HepG2 (cell line): ENCODE data around the gene MLX. TPM values are rescaled to one million over a fixed set of nuclear protein-coding genes. Genes with fewer than 3 reads are reported as not detected.

Experiments
- ATM ChIP-seq: fragments of 450-650 bp; IDR thresholded peaks from 2 replicates; pipeline ENCODE4 v1.7.1; 2017; ENCODE audit warnings: mild to moderate bottlenecking, borderline replicate concordance
- CBFB ChIP-seq: sonication (generic); formaldehyde crosslinking; IDR thresholded peaks from 2 replicates; pipeline ENCODE4 v1.4.0; 2020; ENCODE audit warnings: missing genetic modification reagents
- GTF3A ChIP-seq: sonication (generic); formaldehyde crosslinking; conservative IDR thresholded peaks from 2 replicates; pipeline ENCODE4 v1.4.0; 2020; ENCODE audit warnings: mild to moderate bottlenecking, missing genetic modification reagents
- GZF1 ChIP-seq: sonication (generic); formaldehyde crosslinking; IDR thresholded peaks from 2 replicates; pipeline ENCODE4 v1.5.1; 2020; ENCODE audit warnings: mild to moderate bottlenecking, missing genetic modification reagents
- MED8 ChIP-seq: sonication (generic); formaldehyde crosslinking; IDR thresholded peaks from 2 replicates; pipeline ENCODE4 v1.8.1; 2023; ENCODE audit warnings: mild to moderate bottlenecking, missing genetic modification reagents; ENCODE audit not compliant: insufficient replicate concordance
- NAIF1 ChIP-seq: sonication (generic); formaldehyde crosslinking; IDR thresholded peaks from 2 replicates; pipeline ENCODE4 v1.5.0; 2020; ENCODE audit warnings: mild to moderate bottlenecking, missing genetic modification reagents, borderline replicate concordance
- NCOA2 ChIP-seq: sonication (generic); formaldehyde crosslinking; IDR thresholded peaks from 2 replicates; pipeline ENCODE4 v1.8.0; 2022; ENCODE audit warnings: inconsistent platforms
- PHF21A ChIP-seq: sonication (generic); formaldehyde crosslinking; IDR thresholded peaks from 2 replicates; pipeline ENCODE4 v1.5.0; 2020; ENCODE audit warnings: mild to moderate bottlenecking, missing genetic modification reagents
- RNF2 ChIP-seq: fragments of 450-650 bp; conservative IDR thresholded peaks from 2 replicates; pipeline ENCODE4 v1.6.1; 2016; ENCODE audit warnings: low read depth
- SMARCE1 ChIP-seq: fragments of 450-650 bp; IDR thresholded peaks from 2 replicates; pipeline ENCODE4 v1.6.1; 2017; ENCODE audit warnings: borderline replicate concordance
- TCF7 ChIP-seq: sonication (generic); IDR thresholded peaks from 2 replicates; pipeline ENCODE4 v1.6.1; 2016; ENCODE audit warnings: antibody characterized with exemption, low read depth
- YEATS2 ChIP-seq: sonication (generic); formaldehyde crosslinking; IDR thresholded peaks from 2 replicates; pipeline ENCODE4 v1.4.0; 2020; ENCODE audit warnings: missing genetic modification reagents, borderline replicate concordance
- ZKSCAN1 ChIP-seq: fragments of 150-350 bp; IDR thresholded peaks from 2 replicates; pipeline ENCODE4 v1.6.1; 2014; ENCODE audit warnings: low read length
- ZMYM4 ChIP-seq: sonication (generic); formaldehyde crosslinking; IDR thresholded peaks from 2 replicates; pipeline ENCODE4 v1.8.1; 2023; ENCODE audit warnings: mild to moderate bottlenecking, missing genetic modification reagents
- ZNF274 ChIP-seq: sonication (generic); formaldehyde crosslinking; IDR thresholded peaks from 2 replicates; pipeline ENCODE4 v1.5.1; 2020; ENCODE audit warnings: mild to moderate bottlenecking, missing genetic modification reagents
- ZNF296 ChIP-seq: sonication (generic); formaldehyde crosslinking; conservative IDR thresholded peaks from 2 replicates; pipeline ENCODE4 v1.5.0; 2020; ENCODE audit warnings: mild to moderate bottlenecking, missing genetic modification reagents
- ZNF543 ChIP-seq: sonication (generic); formaldehyde crosslinking; IDR thresholded peaks from 2 replicates; pipeline ENCODE4 v1.4.0; 2020; ENCODE audit warnings: mild to moderate bottlenecking, missing genetic modification reagents
- ZSCAN29 ChIP-seq: sonication (generic); formaldehyde crosslinking; conservative IDR thresholded peaks from 2 replicates; pipeline ENCODE4 v1.4.0; 2020; ENCODE audit warnings: mild to moderate bottlenecking, missing genetic modification reagents
- ZSCAN9 ChIP-seq: IDR thresholded peaks from 2 replicates; pipeline ENCODE4 v1.6.1; 2016; ENCODE audit warnings: borderline replicate concordance
- polyA plus RNA-seq, 8 experiments: library from polyadenylated mRNA; depleted of rRNA in 3 of 8; stranded (reverse) in 7 of 8; unstranded in 1 of 8; fragments of >200 nt; fragmentation: Illumina TruSeq in 4 of 8; extraction: Trizol in 4 of 8; gene quantifications; 2 replicates each; pipeline versions ENCODE4 v1.2.1 to v1.2.3, GENCODE V29; 2011 to 2016; ENCODE audit warnings: low read depth in 4 of 8, missing spikeins in 1 of 8, mixed read lengths in 1 of 8; ENCODE audit not compliant: insufficient read depth in 1 of 8
- total RNA-seq, 5 experiments: library from RNA; depleted of rRNA; stranded (reverse); fragments of >200 nt; fragmentation: Illumina TruSeq; extraction: Trizol; gene quantifications; 2 replicates each; pipeline ENCODE4 v1.2.3, GENCODE V29; 2016; ENCODE audit warnings: low read depth in 1 of 5
- TF ChIP-seq, protein P1 (sequence below): IDR thresholded peaks from 2 replicates; pipeline ENCODE4 v1.6.1; 2018; ENCODE audit warnings: missing genetic modification reagents, mild to moderate bottlenecking, missing compliant biosample characterization
- TF ChIP-seq, protein P2 (sequence below): IDR thresholded peaks from 2 replicates; pipeline ENCODE4 v1.6.1; 2016; ENCODE audit warnings: missing biosample characterization, missing genetic modification reagents, low read depth
- TF ChIP-seq, protein P3 (sequence below): IDR thresholded peaks from 2 replicates; pipeline ENCODE4 v1.6.1; 2012; ENCODE audit warnings: inconsistent platforms
- TF ChIP-seq, protein P4 (sequence below): sonication (generic); formaldehyde crosslinking; IDR thresholded peaks from 2 replicates; pipeline ENCODE4 v1.4.0; 2020; ENCODE audit warnings: missing genetic modification reagents

MLX gene
- total and polyA plus RNA-seq, 2 of the 13 experiments (the other 11 are each of a cell fraction or from before 2014, with no cell fraction given), result 38.9 to 74.4 TPM

DNA sequence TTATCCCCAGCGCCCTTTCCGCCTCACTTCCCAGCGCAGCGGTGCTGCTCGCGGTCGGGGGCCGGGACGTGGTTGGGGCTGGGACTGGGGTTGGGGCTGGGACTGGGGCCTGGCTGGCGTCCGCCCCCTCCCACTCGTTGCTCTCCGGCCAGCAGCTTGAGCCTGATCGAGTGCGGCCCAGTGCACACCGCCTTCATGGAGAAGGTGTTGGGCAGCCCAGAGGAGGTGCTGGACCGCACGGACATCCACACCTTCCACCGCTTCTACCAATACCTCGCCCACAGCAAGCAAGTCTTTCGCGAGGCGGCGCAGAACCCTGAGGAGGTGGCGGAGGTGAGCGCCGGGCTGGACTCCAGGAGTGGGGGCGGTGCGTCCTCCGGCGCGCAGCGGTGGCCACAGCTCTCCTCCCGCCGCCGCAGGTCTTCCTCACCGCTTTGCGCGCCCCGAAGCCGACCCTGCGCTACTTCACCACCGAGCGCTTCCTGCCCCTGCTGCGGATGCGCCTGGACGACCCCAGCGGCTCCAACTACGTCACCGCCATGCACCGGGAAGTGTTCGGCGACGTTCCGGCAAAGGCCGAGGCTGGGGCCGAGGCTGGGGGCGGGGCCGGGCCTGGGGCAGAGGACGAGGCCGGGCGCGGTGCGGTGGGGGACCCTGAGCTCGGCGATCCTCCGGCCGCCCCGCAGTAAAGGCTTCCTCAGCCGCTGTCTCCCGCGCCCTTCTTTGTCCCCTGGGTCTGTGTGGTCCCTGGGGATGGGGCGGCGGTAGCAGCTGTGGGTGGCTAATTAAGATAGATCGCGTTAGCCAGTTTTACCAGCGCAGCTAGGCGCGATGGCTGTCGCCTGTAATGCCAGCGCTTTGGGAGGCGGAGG, 12.4 kb upstream of the MLX start (continued):
- TF ChIP-seq, protein P1, sequence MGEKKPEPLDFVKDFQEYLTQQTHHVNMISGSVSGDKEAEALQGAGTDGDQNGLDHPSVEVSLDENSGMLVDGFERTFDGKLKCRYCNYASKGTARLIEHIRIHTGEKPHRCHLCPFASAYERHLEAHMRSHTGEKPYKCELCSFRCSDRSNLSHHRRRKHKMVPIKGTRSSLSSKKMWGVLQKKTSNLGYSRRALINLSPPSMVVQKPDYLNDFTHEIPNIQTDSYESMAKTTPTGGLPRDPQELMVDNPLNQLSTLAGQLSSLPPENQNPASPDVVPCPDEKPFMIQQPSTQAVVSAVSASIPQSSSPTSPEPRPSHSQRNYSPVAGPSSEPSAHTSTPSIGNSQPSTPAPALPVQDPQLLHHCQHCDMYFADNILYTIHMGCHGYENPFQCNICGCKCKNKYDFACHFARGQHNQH (CRISPR knock-in tag), result peak; percentile 97
- TF ChIP-seq NAIF1 (CRISPR knock-in tag), result peak; percentile 98
- TF ChIP-seq MED8 (CRISPR knock-in tag), result peak; percentile 82
- peak; percentile 94 for TF ChIP-seq YEATS2
- TF ChIP-seq ZNF543 (CRISPR knock-in tag), result no peak
- TF ChIP-seq NCOA2, result peak; percentile 58; the same call in 1 of the 2 replicates
- TF ChIP-seq SMARCE1, result no peak
- peak; percentile 90 for TF ChIP-seq CBFB
- no peak for TF ChIP-seq ATM
- TF ChIP-seq GZF1, result peak; percentile 26; the same call in 1 of the 2 replicates
- TF ChIP-seq, protein P2, sequence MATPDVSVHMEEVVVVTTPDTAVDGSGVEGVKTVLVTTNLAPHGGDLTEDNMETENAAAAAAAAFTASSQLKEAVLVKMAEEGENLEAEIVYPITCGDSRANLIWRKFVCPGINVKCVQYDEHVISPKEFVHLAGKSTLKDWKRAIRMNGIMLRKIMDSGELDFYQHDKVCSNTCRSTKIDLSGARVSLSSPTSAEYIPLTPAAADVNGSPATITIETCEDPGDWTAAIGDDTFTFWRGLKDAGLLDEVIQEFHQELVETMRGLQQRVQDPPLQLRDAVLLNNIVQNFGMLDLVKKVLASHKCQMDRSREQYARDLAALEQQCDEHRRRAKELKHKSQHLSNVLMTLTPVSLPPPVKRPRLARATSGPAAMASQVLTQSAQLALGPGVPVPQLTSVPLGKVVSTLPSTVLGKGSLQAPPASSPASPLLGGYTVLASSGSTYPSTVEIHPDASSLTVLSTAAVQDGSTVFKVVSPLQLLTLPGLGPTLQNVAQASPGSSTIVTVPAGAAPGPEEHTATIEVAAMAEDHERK (CRISPR knock-in tag), result peak; percentile 66; the same call in 1 of the 2 replicates
- TF ChIP-seq ZSCAN29 (CRISPR knock-in tag), result no peak; the same call in 1 of the 2 replicates
- TF ChIP-seq, protein P3, sequence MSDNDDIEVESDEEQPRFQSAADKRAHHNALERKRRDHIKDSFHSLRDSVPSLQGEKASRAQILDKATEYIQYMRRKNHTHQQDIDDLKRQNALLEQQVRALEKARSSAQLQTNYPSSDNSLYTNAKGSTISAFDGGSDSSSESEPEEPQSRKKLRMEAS, result peak; percentile 95
- no peak; the same call in 1 of the 2 replicates for TF ChIP-seq RNF2
- no peak for TF ChIP-seq ZKSCAN1
- TF ChIP-seq PHF21A, result peak; percentile 90
- no peak for TF ChIP-seq TCF7
- peak; percentile 83 for TF ChIP-seq ZSCAN9 (CRISPR knock-in tag)
- TF ChIP-seq ZNF274 (CRISPR knock-in tag), result peak; percentile 80; the same call in 1 of the 2 replicates
- TF ChIP-seq ZMYM4 (CRISPR knock-in tag), result peak; percentile 61
- TF ChIP-seq ZNF296 (CRISPR knock-in tag), result 0 out of 2 replicates have a peak, but pooled peaks have one; percentile 71
- TF ChIP-seq, protein P4, sequence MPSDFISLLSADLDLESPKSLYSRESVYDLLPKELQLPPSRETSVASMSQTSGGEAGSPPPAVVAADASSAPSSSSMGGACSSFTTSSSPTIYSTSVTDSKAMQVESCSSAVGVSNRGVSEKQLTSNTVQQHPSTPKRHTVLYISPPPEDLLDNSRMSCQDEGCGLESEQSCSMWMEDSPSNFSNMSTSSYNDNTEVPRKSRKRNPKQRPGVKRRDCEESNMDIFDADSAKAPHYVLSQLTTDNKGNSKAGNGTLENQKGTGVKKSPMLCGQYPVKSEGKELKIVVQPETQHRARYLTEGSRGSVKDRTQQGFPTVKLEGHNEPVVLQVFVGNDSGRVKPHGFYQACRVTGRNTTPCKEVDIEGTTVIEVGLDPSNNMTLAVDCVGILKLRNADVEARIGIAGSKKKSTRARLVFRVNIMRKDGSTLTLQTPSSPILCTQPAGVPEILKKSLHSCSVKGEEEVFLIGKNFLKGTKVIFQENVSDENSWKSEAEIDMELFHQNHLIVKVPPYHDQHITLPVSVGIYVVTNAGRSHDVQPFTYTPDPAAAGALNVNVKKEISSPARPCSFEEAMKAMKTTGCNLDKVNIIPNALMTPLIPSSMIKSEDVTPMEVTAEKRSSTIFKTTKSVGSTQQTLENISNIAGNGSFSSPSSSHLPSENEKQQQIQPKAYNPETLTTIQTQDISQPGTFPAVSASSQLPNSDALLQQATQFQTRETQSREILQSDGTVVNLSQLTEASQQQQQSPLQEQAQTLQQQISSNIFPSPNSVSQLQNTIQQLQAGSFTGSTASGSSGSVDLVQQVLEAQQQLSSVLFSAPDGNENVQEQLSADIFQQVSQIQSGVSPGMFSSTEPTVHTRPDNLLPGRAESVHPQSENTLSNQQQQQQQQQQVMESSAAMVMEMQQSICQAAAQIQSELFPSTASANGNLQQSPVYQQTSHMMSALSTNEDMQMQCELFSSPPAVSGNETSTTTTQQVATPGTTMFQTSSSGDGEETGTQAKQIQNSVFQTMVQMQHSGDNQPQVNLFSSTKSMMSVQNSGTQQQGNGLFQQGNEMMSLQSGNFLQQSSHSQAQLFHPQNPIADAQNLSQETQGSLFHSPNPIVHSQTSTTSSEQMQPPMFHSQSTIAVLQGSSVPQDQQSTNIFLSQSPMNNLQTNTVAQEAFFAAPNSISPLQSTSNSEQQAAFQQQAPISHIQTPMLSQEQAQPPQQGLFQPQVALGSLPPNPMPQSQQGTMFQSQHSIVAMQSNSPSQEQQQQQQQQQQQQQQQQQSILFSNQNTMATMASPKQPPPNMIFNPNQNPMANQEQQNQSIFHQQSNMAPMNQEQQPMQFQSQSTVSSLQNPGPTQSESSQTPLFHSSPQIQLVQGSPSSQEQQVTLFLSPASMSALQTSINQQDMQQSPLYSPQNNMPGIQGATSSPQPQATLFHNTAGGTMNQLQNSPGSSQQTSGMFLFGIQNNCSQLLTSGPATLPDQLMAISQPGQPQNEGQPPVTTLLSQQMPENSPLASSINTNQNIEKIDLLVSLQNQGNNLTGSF (CRISPR knock-in tag), result peak; percentile 84; the same call in 1 of the 2 replicates
- peak; percentile 89; the same call in 1 of the 2 replicates for TF ChIP-seq GTF3A
